HepG2 (cell line): ENCODE measurements around the gene TUBGCP5. TPM values are rescaled to one million over a fixed set of nuclear protein-coding genes. Genes with fewer than 3 reads are reported as not detected.
A peak's percentile ranks its signal among the peaks of the same experiment; 100 is the strongest.

Experiments
- ATAC-seq: fragments of 200-7000 bp; cut with Tn5 transposase; 3 replicates; pipeline ENCODE4 v1.9.1; 2020; ENCODE audit warnings: mild to moderate bottlenecking, moderate library complexity
- BruUV-seq: library from RNA; stranded (reverse); fragments of 400-500 nt; replicated peaks from 2 replicates; lab custom pipeline; 2021; lab: Mats Ljungman, UMichigan
- CTCF ChIA-PET: fragments of 300-600 bp; formaldehyde crosslinking; extraction: SDS; loops from one replicate; lab custom pipeline; 2021; ENCODE audit warnings: low total read pairs, inconsistent platforms, low intra/inter-chr PET ratio; lab: Yijun Ruan, JAX
- POLR2A ChIA-PET: fragments of 350-600 bp; sonication (Branson Sonifier 250); formaldehyde crosslinking; loops from one replicate; lab custom pipeline; 2020; ENCODE audit warnings: antibody characterized with exemption, inconsistent platforms; lab: Yijun Ruan, JAX
- DNase-seq: peaks from one replicate; pipeline ENCODE4 v3.0.0-alpha.2; 2015; ENCODE audit warnings: low spot score
- FAIRE-seq: peaks from 3 replicates; lab custom pipeline; 2011; peaks lifted over from hg19 to GRCh38; lab: Jason Lieb, UNC
- H2AFZ ChIP-seq: one replicate; pipeline ENCODE4 v1.6.1; 2011; ENCODE audit warnings: low read length, inconsistent platforms
- H3K27ac ChIP-seq: fragments of 300-600 bp; 3 replicates; pipeline ENCODE4 v1.8.0; 2011; ENCODE audit warnings: mixed run types, mild to moderate bottlenecking, mixed read lengths, low read length, inconsistent platforms; ENCODE audit not compliant: insufficient read depth; ENCODE audit errors: extremely low read length
- H3K27me3 ChIP-seq, 2 experiments: fragments of 200-600 bp in 1 of 2; 2 replicates in 1 of 2; 3 replicates in 1 of 2; pipeline versions ENCODE4 v1.6.0 to v1.8.0; 2011; ENCODE audit warnings: low read length in 2 of 2, mild to moderate bottlenecking in 2 of 2, moderate library complexity in 2 of 2, inconsistent platforms in 1 of 2; ENCODE audit not compliant: insufficient read depth in 2 of 2, control insufficient read depth in 1 of 2
- H3K36me3 ChIP-seq, 2 experiments: fragments of 200-600 bp in 1 of 2; replicated peaks in 1 of 2; 2 replicates in 1 of 2; 3 replicates in 1 of 2; pipeline versions ENCODE4 v1.5.1 to v1.8.0; 2011; ENCODE audit warnings: low read length in 2 of 2, inconsistent platforms in 1 of 2; ENCODE audit not compliant: insufficient read depth in 2 of 2, control insufficient read depth in 1 of 2
- H3K4me1 ChIP-seq: 2 replicates; pipeline ENCODE4 v1.5.1; 2012; ENCODE audit warnings: low read length, inconsistent platforms; ENCODE audit not compliant: insufficient read depth
- H3K4me2 ChIP-seq: 2 replicates; pipeline ENCODE4 v1.6.0; 2011; ENCODE audit warnings: low read depth, low read length, inconsistent platforms
- H3K4me3 ChIP-seq, 3 experiments: fragments of 200-600 bp in 1 of 3; sonication (generic), shearing (Covaris generic) in 1 of 3; replicated peaks in 1 of 3; 2 replicates each; pipeline ENCODE4 v1.5.1; 2011 to 2016; ENCODE audit warnings: low read length in 3 of 3, inconsistent platforms in 2 of 3, low read depth in 2 of 3, mild to moderate bottlenecking in 2 of 3, control low read depth in 1 of 3, mixed read lengths in 1 of 3; ENCODE audit not compliant: insufficient read depth in 1 of 3
- H3K79me2 ChIP-seq: one replicate; pipeline ENCODE4 v1.6.1; 2011; ENCODE audit warnings: low read length, inconsistent platforms; ENCODE audit not compliant: insufficient read depth
- H3K9ac ChIP-seq: 2 replicates; pipeline ENCODE4 v1.6.0; 2011; ENCODE audit warnings: mild to moderate bottlenecking, low read depth, low read length, inconsistent platforms; ENCODE audit not compliant: insufficient read depth
- H3K9me3 ChIP-seq: 2 replicates; pipeline ENCODE4 v1.5.1; 2012; ENCODE audit warnings: mild to moderate bottlenecking, low read length
- H4K20me1 ChIP-seq: 2 replicates; pipeline ENCODE4 v1.6.0; 2011; ENCODE audit warnings: inconsistent platforms, mild to moderate bottlenecking, low read length, moderate library complexity; ENCODE audit not compliant: insufficient read depth
- AGO2 ChIP-seq: fragments of 200-400 bp; formaldehyde crosslinking; optimal IDR thresholded peaks from 2 replicates; pipeline ENCODE3; 2017; ENCODE audit warnings: mild to moderate bottlenecking, low read depth, low read length, moderate library complexity
- CHD2 ChIP-seq: IDR thresholded peaks from 2 replicates; pipeline ENCODE4 v1.6.1; 2011; ENCODE audit warnings: low read depth, low read length, improper control_type of control experiment
- HOXD1 ChIP-seq: sonication (generic); formaldehyde crosslinking; IDR thresholded peaks from 2 replicates; pipeline ENCODE4 v1.5.0; 2020; ENCODE audit warnings: missing genetic modification reagents
- SNAPC4 ChIP-seq: sonication (generic); formaldehyde crosslinking; IDR thresholded peaks from 2 replicates; pipeline ENCODE4 v1.4.0; 2020; ENCODE audit warnings: mild to moderate bottlenecking, missing genetic modification reagents
- TRAFD1 ChIP-seq: sonication (generic); formaldehyde crosslinking; IDR thresholded peaks from 2 replicates; pipeline ENCODE4 v1.5.1; 2020; ENCODE audit warnings: missing genetic modification reagents, mild to moderate bottlenecking, borderline replicate concordance
- ZFX ChIP-seq: sonication (generic); formaldehyde crosslinking; IDR thresholded peaks from 2 replicates; pipeline ENCODE4 v1.4.0; 2020; ENCODE audit warnings: mild to moderate bottlenecking, low read depth, missing genetic modification reagents, moderate library complexity
- ZNF264 ChIP-seq: sonication (generic); formaldehyde crosslinking; IDR thresholded peaks from 2 replicates; pipeline ENCODE4 v1.4.0; 2020; ENCODE audit warnings: missing genetic modification reagents
- WGBS: methylation state at CpG from one replicate; pipeline ENCODE4 v1.1.6; 2017; ENCODE audit warnings: low lambda C conversion rate; 5-methylcytosine and 5-hydroxymethylcytosine counted together
- in situ Hi-C: cut with HindIII; loops from 2 replicates; pipeline ENCODE4 v1.10.0; 2017; ENCODE audit warnings: low pct_unique_long_range_greater_than_20kb; ENCODE audit not compliant: extremely low pct_ligation_motif_present
- intact Hi-C: fragments of 100-400 bp; cut with micrococcal nuclease; formaldehyde crosslinking; loops from one replicate; pipeline ENCODE4 v1.10.0; 2022; ENCODE audit not compliant: unreplicated experiment
- polyA plus RNA-seq, 8 experiments: library from polyadenylated mRNA; depleted of rRNA in 3 of 8; stranded (reverse) in 7 of 8; unstranded in 1 of 8; fragments of >200 nt; fragmentation: Illumina TruSeq in 4 of 8; extraction: Trizol in 4 of 8; gene quantifications; 2 replicates each; pipeline versions ENCODE4 v1.2.1 to v1.2.3, GENCODE V29; 2011 to 2016; ENCODE audit warnings: low read depth in 4 of 8, missing spikeins in 1 of 8, mixed read lengths in 1 of 8; ENCODE audit not compliant: insufficient read depth in 1 of 8
- total RNA-seq, 5 experiments: library from RNA; depleted of rRNA; stranded (reverse); fragments of >200 nt; fragmentation: Illumina TruSeq; extraction: Trizol; gene quantifications; 2 replicates each; pipeline ENCODE4 v1.2.3, GENCODE V29; 2016; ENCODE audit warnings: low read depth in 1 of 5

Gene TUBGCP5
- total and polyA plus RNA-seq, 2 of the 13 experiments (the other 11 are each of a cell fraction or from before 2014, with no cell fraction given): 7.2 to 25.0 TPM

DNA sequence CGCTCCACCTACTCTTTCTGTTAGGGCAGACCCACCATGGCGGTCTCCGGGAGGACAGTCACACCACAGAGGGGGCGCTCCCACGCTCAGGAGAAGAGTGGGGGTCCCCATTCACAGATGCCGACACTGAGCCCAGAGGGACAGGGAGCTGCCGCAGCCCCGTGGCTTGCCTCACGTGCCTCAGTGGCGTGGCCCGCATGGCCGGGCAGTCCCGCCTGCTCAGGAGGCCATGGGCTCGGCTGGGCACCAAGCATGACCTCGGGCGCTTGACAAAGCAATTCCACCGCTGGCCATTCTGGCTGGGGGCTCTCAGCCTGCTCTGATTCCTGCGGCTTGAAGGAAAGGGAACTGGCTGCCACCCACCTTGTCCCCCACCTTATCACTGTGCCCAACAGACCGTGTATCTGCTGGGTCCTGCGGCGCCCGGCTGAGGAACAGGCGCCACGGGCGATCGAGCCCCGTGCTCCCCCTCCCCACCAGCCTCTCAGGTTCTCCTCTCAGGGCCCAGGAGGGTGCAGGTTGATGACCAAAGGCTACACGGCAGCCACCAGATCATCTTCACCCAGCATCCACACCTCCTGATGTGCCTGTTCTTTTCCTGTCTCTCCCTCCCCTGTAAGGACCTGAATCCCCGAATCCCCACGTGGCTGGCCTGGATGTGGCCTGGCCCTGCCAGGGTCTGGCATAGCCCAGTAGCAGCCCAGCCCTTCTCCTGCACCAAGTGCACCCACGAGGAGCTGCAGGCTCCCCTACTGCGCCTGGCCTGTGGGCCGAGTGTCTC, 79.9 kb downstream of the TUBGCP5 start:
- no peaks in the 10 kb centered on the region for H3K9me3 ChIP-seq
- TF ChIP-seq ZFX (no peak), CHD2 (no peak), ZNF264 (no peak), AGO2 (peak; percentile 33)
- TF ChIP-seq, all 625 proteins: peak for 1
- Histone ChIP-seq H2AFZ (no peak overlapping the region), H4K20me1 (peaks cover 30% of the 10 kb centered on the region; the same call in 1 of the 2 replicates), H3K79me2 (peaks cover 58% of the 10 kb centered on the region), H3K4me2 (no peak overlapping the region), H3K9ac (no peak overlapping the region), H3K27me3 (no peaks in the 10 kb centered on the region), H3K27ac (no peak overlapping the region), H3K4me3 (no peak overlapping the region), H3K4me1 (peaks cover 14% of the 10 kb centered on the region), H3K36me3 (no peaks in the 10 kb centered on the region; a peak in 1 of 5 replicates)
- WGBS: 96% methylated on average over 22 of the region's 33 CpGs
- ChIA-PET POLR2A (no interaction called here), CTCF (no interaction called here)
- ATAC-seq: no peak
- intact Hi-C loops (loop anchor here (5.0 kb wide), 1 partner anchor 508 kb away; no protein-coding TSS in a partner anchor), in situ Hi-C loops (no loop called here)
- FAIRE-seq: no peak
- no peak for DNase-seq
- no TSS peak for BruUV-seq

GRCh38 chr15:22958487-22959280, 80.7 kb downstream of the TUBGCP5 start:
- intact Hi-C loops (loop anchor here (5.0 kb wide), 1 partner anchor 509 kb away; no protein-coding TSS in a partner anchor), in situ Hi-C loops (no loop called here)
- peaks cover 32% of the 10 kb centered on the region; the same call in 1 of the 2 replicates for H4K20me1 ChIP-seq
- no peak overlapping the region for H3K9ac ChIP-seq
- peaks cover 58% of the 10 kb centered on the region for H3K79me2 ChIP-seq
- CTCF ChIA-PET: no interaction called here
- POLR2A ChIA-PET: no interaction called here
- BruUV-seq: no TSS peak
- no peak for ATAC-seq
- no peak overlapping the region for H3K4me3 ChIP-seq
- H3K36me3 ChIP-seq: no peaks in the 10 kb centered on the region; a peak in 2 of 5 replicates
- FAIRE-seq: no peak
- no peak overlapping the region for H3K4me2 ChIP-seq
- H3K4me1 ChIP-seq: peaks cover 20% of the 10 kb centered on the region
- H3K27ac ChIP-seq: no peak overlapping the region
- DNase-seq: no peak
- H2AFZ ChIP-seq: no peak overlapping the region
- 94% methylated on average over 12 of the region's 16 CpGs for WGBS
- no peaks in the 10 kb centered on the region for H3K9me3 ChIP-seq
- no peaks in the 10 kb centered on the region for H3K27me3 ChIP-seq
- TF ChIP-seq TRAFD1 (CRISPR knock-in tag) (no peak), HOXD1 (CRISPR knock-in tag) (no peak), SNAPC4 (CRISPR knock-in tag) (no peak)
